Neuronal stem cell (in vitro differentiated cells): Measurements from ENCODE around the gene TAMALIN.

Source experiments
- DNase-seq: peaks from one replicate; pipeline ENCODE4 v3.0.0-alpha.2; 2013; ENCODE audit warnings: low spot score
- H2AFZ ChIP-seq: one replicate; pipeline ENCODE4 v1.6.1; 2013; ENCODE audit warnings: mild to moderate bottlenecking, low read length, inconsistent platforms
- H2AK5ac ChIP-seq: 2 replicates; pipeline ENCODE4 v1.6.1; 2013; ENCODE audit warnings: low read depth, mild to moderate bottlenecking, inconsistent platforms, low read length, moderate library complexity, mixed read lengths
- H2BK120ac ChIP-seq: 2 replicates; pipeline ENCODE4 v1.6.1; 2013; ENCODE audit warnings: low read depth, mild to moderate bottlenecking, inconsistent platforms, low read length, moderate library complexity, mixed read lengths
- H2BK12ac ChIP-seq: one replicate; pipeline ENCODE4 v1.6.1; 2013; ENCODE audit warnings: low read length, inconsistent platforms
- H2BK15ac ChIP-seq: 2 replicates; pipeline ENCODE4 v1.6.1; 2013; ENCODE audit warnings: mild to moderate bottlenecking, low read length, inconsistent platforms, mixed read lengths
- H2BK5ac ChIP-seq: one replicate; pipeline ENCODE4 v1.6.1; 2013; ENCODE audit warnings: inconsistent platforms, mild to moderate bottlenecking, low read length, moderate library complexity
- H3K14ac ChIP-seq: one replicate; pipeline ENCODE4 v1.6.1; 2013; ENCODE audit warnings: low read length, inconsistent platforms
- H3K18ac ChIP-seq: 2 replicates; pipeline ENCODE4 v1.6.1; 2013; ENCODE audit warnings: low read length, inconsistent platforms
- H3K23ac ChIP-seq: 2 replicates; pipeline ENCODE4 v1.6.1; 2013; ENCODE audit warnings: low read depth, mild to moderate bottlenecking, mixed read lengths, low read length, inconsistent platforms; ENCODE audit not compliant: poor library complexity
- H3K27ac ChIP-seq: replicated peaks from 3 replicates; pipeline ENCODE4 v1.5.1; 2013; ENCODE audit warnings: low read length, inconsistent platforms
- H3K27me3 ChIP-seq, 3 experiments: 2 replicates each; pipeline ENCODE4 v1.6.1; 2013; ENCODE audit warnings: low read length in 3 of 3, mild to moderate bottlenecking in 2 of 3, inconsistent platforms in 1 of 3, low read depth in 1 of 3, mixed read lengths in 1 of 3, moderate library complexity in 1 of 3; ENCODE audit not compliant: control insufficient read depth in 3 of 3, insufficient read depth in 3 of 3
- H3K36me3 ChIP-seq, 2 donors: replicated peaks in 1 of 2; 2 replicates each; pipeline ENCODE4 v1.6.1; 2013; ENCODE audit warnings: low read length in 2 of 2; ENCODE audit not compliant: control insufficient read depth in 2 of 2, insufficient read depth in 2 of 2
- H3K4ac ChIP-seq: 2 replicates; pipeline ENCODE4 v1.6.1; 2013; ENCODE audit warnings: inconsistent platforms, mild to moderate bottlenecking, low read length, moderate library complexity
- H3K4me1 ChIP-seq, 2 donors: 1 replicate in 1 of 2; 2 replicates in 1 of 2; pipeline ENCODE4 v1.6.1; 2013; ENCODE audit warnings: low read length in 2 of 2, low read depth in 1 of 2; ENCODE audit not compliant: control insufficient read depth in 2 of 2, insufficient read depth in 1 of 2
- H3K4me2 ChIP-seq: one replicate; pipeline ENCODE4 v1.6.1; 2013; ENCODE audit warnings: mild to moderate bottlenecking, low read length, inconsistent platforms; ENCODE audit not compliant: insufficient read depth, poor library complexity, severe bottlenecking
- H3K4me3 ChIP-seq, 2 donors: 2 replicates each; pipeline ENCODE4 v1.5.1; 2013; ENCODE audit warnings: low read length in 2 of 2, mild to moderate bottlenecking in 2 of 2, inconsistent platforms in 1 of 2, moderate library complexity in 1 of 2
- H3K79me1 ChIP-seq: one replicate; pipeline ENCODE4 v1.6.1; 2013; ENCODE audit warnings: low read depth, mild to moderate bottlenecking, inconsistent platforms, low read length, moderate library complexity
- H3K9ac ChIP-seq: one replicate; pipeline ENCODE4 v1.6.1; 2013; ENCODE audit warnings: mild to moderate bottlenecking, low read depth, low read length, inconsistent platforms; ENCODE audit not compliant: poor library complexity
- H3K9me3 ChIP-seq, 2 donors: replicated peaks in 1 of 2; 2 replicates each; pipeline versions ENCODE3 to v1.6.1; 2013; ENCODE audit warnings: low read length in 2 of 2, mild to moderate bottlenecking in 2 of 2, inconsistent platforms in 1 of 2, low read depth in 1 of 2, mixed read lengths in 1 of 2, moderate library complexity in 1 of 2; ENCODE audit not compliant: control insufficient read depth in 2 of 2, insufficient read depth in 1 of 2
- H4K8ac ChIP-seq: one replicate; pipeline ENCODE4 v1.6.1; 2013; ENCODE audit warnings: low read depth, mild to moderate bottlenecking, inconsistent platforms, low read length, moderate library complexity
- H4K91ac ChIP-seq: one replicate; pipeline ENCODE4 v1.6.1; 2013; ENCODE audit warnings: low read length, low read depth, mild to moderate bottlenecking, inconsistent platforms; ENCODE audit not compliant: poor library complexity
- WGBS, 2 donors: extraction: QIAGEN DNeasy Blood & Tissue Kit; methylation state at CpG; one replicate each; pipeline ENCODE4 v1.1.7; 2013; ENCODE audit warnings: missing lambda C conversion rate in 2 of 2, mixed read lengths in 1 of 2; ENCODE audit not compliant: insufficient read length in 2 of 2, insufficient replicate concordance in 1 of 2; ENCODE audit errors: extremely low coverage in 2 of 2; 5-methylcytosine and 5-hydroxymethylcytosine counted together

Gene TAMALIN

GRCh38 chr12:52023182-52023975, 16.6 kb downstream of the TAMALIN start:
- H3K27me3 ChIP-seq: peaks cover 0 to 23% (median 17%) of the 10 kb centered on the region in 3 experiments
- H3K79me1 ChIP-seq: no peaks in the 10 kb centered on the region
- H3K18ac ChIP-seq: peak overlapping the region; percentile 90
- H3K4me2 ChIP-seq: peak overlapping the region; percentile 100
- peak overlapping the region; percentile 92 for H3K9ac ChIP-seq
- no peak overlapping the region for H4K8ac ChIP-seq
- H4K91ac ChIP-seq: no peak overlapping the region
- peak overlapping the region; percentile 53 to 79 for H3K4me3 ChIP-seq
- H2BK15ac ChIP-seq: peak overlapping the region; percentile 70
- no peak overlapping the region for H3K27ac ChIP-seq
- peak; percentile 80 for DNase-seq
- no peak overlapping the region for H2BK120ac ChIP-seq
- peaks cover 21 to 22% of the 10 kb centered on the region in 2 donors for H3K4me1 ChIP-seq
- no peak overlapping the region for H2BK5ac ChIP-seq
- H2AFZ ChIP-seq: peak overlapping the region; percentile 97
- H3K4ac ChIP-seq: no peak overlapping the region
- H2AK5ac ChIP-seq: no peak overlapping the region
- WGBS, 2 donors: no CpG with 5 or more reads among the region's 70 CpGs
- no peaks in the 10 kb centered on the region for H3K36me3 ChIP-seq
- no peaks in the 10 kb centered on the region for H3K9me3 ChIP-seq
- no peak overlapping the region for H3K14ac ChIP-seq
- H3K23ac ChIP-seq: peak overlapping the region; percentile 94
- no peak overlapping the region for H2BK12ac ChIP-seq

GRCh38 chr12:52023976-52024688, 17.4 kb downstream of the TAMALIN start:
- Histone ChIP-seq H3K23ac (no peak overlapping the region), H3K4me3 (peak overlapping the region; percentile 47 to 53), H3K27me3 (peaks cover 0 to 23% (median 17%) of the 10 kb centered on the region in 3 experiments), H2BK15ac (no peak overlapping the region), H3K36me3 (no peaks in the 10 kb centered on the region), H2AK5ac (no peak overlapping the region), H3K79me1 (no peaks in the 10 kb centered on the region), H2BK5ac (no peak overlapping the region), H3K18ac (peak overlapping the region; percentile 5), H3K14ac (no peak overlapping the region), H3K9ac (peak overlapping the region; percentile 22), H3K27ac (no peak overlapping the region), H4K91ac (no peak overlapping the region), H3K4me2 (peak overlapping the region; percentile 100), H3K4me1 (peaks cover 21 to 24% of the 10 kb centered on the region in 2 donors), H2BK12ac (no peak overlapping the region), H4K8ac (no peak overlapping the region), H2BK120ac (no peak overlapping the region), H3K4ac (no peak overlapping the region), H3K9me3 (no peaks in the 10 kb centered on the region), H2AFZ (peak overlapping the region; percentile 97)
- WGBS, 2 donors: no CpG with 5 or more reads among the region's 20 CpGs
- no peak for DNase-seq

GRCh38 chr12:52024845-52025230, 18.1 kb downstream of the TAMALIN start:
- Histone ChIP-seq H3K4ac (no peak overlapping the region), H4K8ac (no peak overlapping the region), H3K79me1 (no peaks in the 10 kb centered on the region), H2AFZ (peak overlapping the region; percentile 94), H3K14ac (no peak overlapping the region), H3K9me3 (no peaks in the 10 kb centered on the region), H3K27ac (no peak overlapping the region), H2BK120ac (no peak overlapping the region), H2BK12ac (no peak overlapping the region), H3K4me2 (no peak overlapping the region), H3K9ac (no peak overlapping the region), H3K27me3 (peaks cover 0 to 23% (median 17%) of the 10 kb centered on the region in 3 experiments), H2BK5ac (no peak overlapping the region), H3K36me3 (no peaks in the 10 kb centered on the region), H3K23ac (no peak overlapping the region), H4K91ac (no peak overlapping the region), H3K18ac (no peak overlapping the region), H3K4me3 (no peak overlapping the region), H2BK15ac (no peak overlapping the region), H2AK5ac (no peak overlapping the region), H3K4me1 (peaks cover 22 to 26% of the 10 kb centered on the region in 2 donors)
- DNase-seq: no peak
- WGBS, 2 donors: no CpG with 5 or more reads among the region's 15 CpGs

- Histone ChIP-seq H3K4me3 (no peak overlapping the region), H3K23ac (no peak overlapping the region), H2BK15ac (peak overlapping the region; percentile 49), H3K9ac (no peak overlapping the region), H3K79me1 (no peaks in the 10 kb centered on the region), H3K18ac (no peak overlapping the region), H2BK5ac (peak overlapping the region; percentile 14), H3K4me2 (no peak overlapping the region), H3K27ac (no peak overlapping the region), H2AK5ac (peak overlapping the region; percentile 31), H2AFZ (peak overlapping the region; percentile 94), H3K14ac (no peak overlapping the region), H3K9me3 (no peaks in the 10 kb centered on the region), H3K4me1 (peaks cover 23 to 24% of the 10 kb centered on the region in 2 donors), H2BK120ac (no peak overlapping the region), H3K4ac (no peak overlapping the region), H3K27me3 (peaks cover 0 to 23% (median 17%) of the 10 kb centered on the region in 3 experiments), H2BK12ac (no peak overlapping the region), H4K91ac (no peak overlapping the region), H4K8ac (no peak overlapping the region), H3K36me3 (no peaks in the 10 kb centered on the region)
- no peak for DNase-seq
- WGBS, 2 donors: no CpG with 5 or more reads among the region's 5 CpGs
These were observed 19.5 kb downstream of the TAMALIN start for GRCh38 chr12:52026263-52026662.
